Measurements from ENCODE around the gene GRK1.
"Not testable (repeated sequence)": the region's sequence is repeated elsewhere in the genome, so short reads cannot be mapped to it uniquely, and the experiment has no call there.

GRK1 gene

GRCh38 chr13:113665597-113666328 lies 1.3 kb upstream of the GRK1 start:
- no peak for DNase-seq (ENCODE audit: low spot score)

- DNase-seq (ENCODE audit: low spot score) = no peak
Observed at GRCh38 chr13:113666329-113666670, 719 bp upstream of the GRK1 start.

GRCh38 chr13:113667771-113668490 lies 912 bp downstream of the GRK1 start:
- no peak for DNase-seq (ENCODE audit: low spot score)

- DNase-seq (ENCODE audit: low spot score) = no peak
Observed at GRCh38 chr13:113668491-113668971, 1.5 kb downstream of the GRK1 start.

- DNase-seq (ENCODE audit: low spot score) = no peak
Observed at GRCh38 chr13:113669231-113669754, 2.3 kb downstream of the GRK1 start.

- DNase-seq (ENCODE audit: low spot score) = no peak
Observed at GRCh38 chr13:113669755-113670341, 2.8 kb downstream of the GRK1 start.

- DNase-seq (ENCODE audit: low spot score) = no peak
Observed at GRCh38 chr13:113670541-113670940, 3.5 kb downstream of the GRK1 start.

- no peak for DNase-seq (ENCODE audit: low spot score)
Observed at GRCh38 chr13:113671066-113672001, 4.3 kb downstream of the GRK1 start.

GRCh38 chr13:113672002-113672651 lies 5.1 kb downstream of the GRK1 start:
- no peak for DNase-seq (ENCODE audit: low spot score)

GRCh38 chr13:113722921-113723320 lies 55.9 kb downstream of the GRK1 start:
- DNase-seq (ENCODE audit: low spot score) = no peak

GRCh38 chr13:113723410-113724015 lies 56.5 kb downstream of the GRK1 start:
- DNase-seq (ENCODE audit: low spot score) = no peak

- no peak for DNase-seq (ENCODE audit: low spot score)
Observed at GRCh38 chr13:113724016-113724758, 57.2 kb downstream of the GRK1 start.

- DNase-seq (ENCODE audit: low spot score) = peak; percentile 79
Observed at GRCh38 chr13:113724780-113725315, 57.8 kb downstream of the GRK1 start.

GRCh38 chr13:113725329-113726105 lies 58.5 kb downstream of the GRK1 start:
- not testable (repeated sequence) for DNase-seq (ENCODE audit: low spot score)

GRCh38 chr13:113726106-113726821 lies 59.2 kb downstream of the GRK1 start:
- DNase-seq (ENCODE audit: low spot score) = not testable (repeated sequence)

- DNase-seq (ENCODE audit: low spot score) = no peak
Observed at GRCh38 chr13:113726961-113727411, 60.0 kb downstream of the GRK1 start.

- DNase-seq (ENCODE audit: low spot score) = no peak
Observed at GRCh38 chr13:113728571-113729054, 61.6 kb downstream of the GRK1 start.

All from globus pallidus (tissue), 1 donor.